Sigmoid colon (tissue), 4 donors: ENCODE data around the gene TMEM121B.

ENCODE experiments used
- CTCF ChIP-seq, 4 experiments: fragments of 450-650 bp in 3 of 4; fragments of 200-600 bp in 1 of 4; IDR thresholded peaks; one replicate each; pipeline ENCODE4 v1.5.1; 2016 to 2019; ENCODE audit warnings: antibody characterized with exemption in 4 of 4, mild to moderate bottlenecking in 3 of 4, moderate library complexity in 2 of 4
- POLR2A ChIP-seq, 2 donors: fragments of 450-650 bp; IDR thresholded peaks; one replicate each; pipeline ENCODE4 v1.6.1; 2016; ENCODE audit warnings: antibody characterized with exemption in 2 of 2, mild to moderate bottlenecking in 2 of 2, moderate library complexity in 2 of 2
- POLR2AphosphoS5 ChIP-seq, 4 donors: sonication (generic); formaldehyde crosslinking; IDR thresholded peaks; one replicate each; pipeline ENCODE4 v1.6.1; 2017; ENCODE audit warnings: antibody characterized with exemption in 4 of 4

GRCh38 chr22:17152971-17153370, 31.8 kb upstream of the TMEM121B start:
- no peak for TF ChIP-seq CTCF (IDR thresholded peaks at IDR 0.05)
- TF ChIP-seq POLR2A (IDR thresholded peaks at IDR 0.05): no peak
- TF ChIP-seq POLR2AphosphoS5 (IDR thresholded peaks at IDR 0.05): no peak
